ENCODE measurements around the gene ZC3H10. TPM values are rescaled to one million over a fixed set of nuclear protein-coding genes. Genes with fewer than 3 reads are reported as not detected.

ZC3H10 gene
- total RNA-seq, 1 experiment from 2014 or later = 8.7 TPM

- CTCF ChIA-PET = interaction anchor here (1.2 to 1.9 kb wide), 3 partner anchors 8 to 95 kb away, joined by 3 to 24 read pairs (median 10); partner anchors contain the start of genes RNF41, SMARCC2 and ZC3H10
- POLR2A ChIA-PET = interaction anchor here (2.8 kb wide), 1 partner anchor 62 kb away, joined by 17 read pairs; the partner anchor contains the start of gene SMARCC2
- RAD21 ChIA-PET (ENCODE audit: low non-redundant PET in 1 of 2, low total read pairs in 2 of 2, uncharacterized antibody in 2 of 2, unreplicated experiment in 2 of 2) = interaction anchor here in 1 of 2 experiments (0.6 kb wide), 1 partner anchor 31 kb away, joined by 3 read pairs; the partner anchor contains the start of gene MYL6
These were observed 8.7 kb downstream of the ZC3H10 start for GRCh38 chr12:56126732-56127239.

More at GRCh38 chr12:56126732-56127239, 8.7 kb downstream of the ZC3H10 start:
- Histone ChIP-seq H3K9me3 (ENCODE audit: control insufficient read depth in 1 of 2, insufficient read depth in 1 of 2, low read depth in 1 of 2, low read length in 2 of 2) (no peaks in the 10 kb centered on the region), H2AFZ (ENCODE audit: low read depth, low read length, poor library complexity, severe bottlenecking) (no peak overlapping the region), H3K9me2 (ENCODE audit: insufficient read depth) (no peaks in the 10 kb centered on the region), H3K4me2 (ENCODE audit: low read length) (peak overlapping the region; percentile 66), H3K27ac (ENCODE audit: low read depth, low read length) (peak overlapping the region; percentile 54; the same call in 1 of the 2 replicates), H3K4me3 (replicated peaks in 1 of 2; ENCODE audit: low read depth in 1 of 2, low read length in 2 of 2) (no peak overlapping the region), H3K9ac (ENCODE audit: low read length) (peak overlapping the region; percentile 32), H3K79me2 (ENCODE audit: insufficient read depth, low read length) (peaks cover 29% of the 10 kb centered on the region), H4K20me1 (ENCODE audit: insufficient read depth) (no peaks in the 10 kb centered on the region), H3K4me1 (ENCODE audit: control insufficient read depth in 1 of 2, insufficient read depth in 2 of 2, low read length in 2 of 2) (peaks cover 16 to 33% of the 10 kb centered on the region in 2 experiments), H3K27me3 (ENCODE audit: insufficient read depth, low read length) (no peaks in the 10 kb centered on the region), H3K36me3 (ENCODE audit: control insufficient read depth in 1 of 2, insufficient read depth in 2 of 2, low read length in 2 of 2) (peaks cover 7 to 20% of the 10 kb centered on the region in 2 experiments; a peak in 3 of 4 replicates)
- no peak for ATAC-seq
- no peak for TF ChIP-seq EZH2 (IDR thresholded peaks at IDR 0.05)
- TF ChIP-seq CEBPB (IDR thresholded peaks at IDR 0.05; ENCODE audit: low read depth) = no peak
- no peak for TF ChIP-seq REST (IDR thresholded peaks at IDR 0.05; ENCODE audit: low read depth)
- TF ChIP-seq SRF (IDR thresholded peaks at IDR 0.05; ENCODE audit: low read depth) = no peak
- no peak for TF ChIP-seq POLR2A (IDR thresholded peaks at IDR 0.05; ENCODE audit: borderline replicate concordance, extremely low read depth, insufficient read depth, insufficient read length)
- no peak for TF ChIP-seq EZH2phosphoT487 (IDR thresholded peaks at IDR 0.05; ENCODE audit: borderline replicate concordance)
- no peak for TF ChIP-seq FOSL1 (IDR thresholded peaks at IDR 0.05; ENCODE audit: low read depth)
- TF ChIP-seq SP1 (IDR thresholded peaks at IDR 0.05; ENCODE audit: low read depth) = no peak
- TF ChIP-seq ZBTB33 (IDR thresholded peaks at IDR 0.05; ENCODE audit: extremely low read depth, insufficient replicate concordance, low read length) = no peak
- TF ChIP-seq ZNF274 (IDR thresholded peaks at IDR 0.05; ENCODE audit: low read depth, low read length) = no peak
- no peak for TF ChIP-seq CBX3 (IDR thresholded peaks at IDR 0.05; ENCODE audit: low read depth)
- no peak for TF ChIP-seq JUND (IDR thresholded peaks at IDR 0.05)
- no peak for TF ChIP-seq ELF1 (IDR thresholded peaks at IDR 0.05; ENCODE audit: borderline replicate concordance, low read depth)
- no peak for TF ChIP-seq YY1 (IDR thresholded peaks at IDR 0.05; ENCODE audit: extremely low read depth, insufficient replicate concordance, low read depth, low read length)
- no peak for TF ChIP-seq CTCF (IDR thresholded peaks at IDR 0.05 in 2 of 3, conservative IDR thresholded peaks at IDR 0.05 in 1 of 3; ENCODE audit: borderline replicate concordance in 1 of 3, insufficient read depth in 1 of 3, low read depth in 2 of 3, low read length in 2 of 3)
- no peak for TF ChIP-seq MAX (IDR thresholded peaks at IDR 0.05)
- TF ChIP-seq ZFX (IDR thresholded peaks at IDR 0.05) = no peak
- BruUV-seq (replicated peaks) = no TSS peak
- no peak for DNase-seq (ENCODE audit: low read depth, low spot score)
- intact Hi-C loops (cut with micrococcal nuclease) = loop anchor here (2.0 kb wide), 1 partner anchor 338 kb away; no protein-coding TSS in a partner anchor
